SK-N-SH (cell line): ENCODE measurements around the gene MRGPRD. TPM values are rescaled to one million over a fixed set of nuclear protein-coding genes. Genes with fewer than 3 reads are reported as not detected.

Experiments used
- CTCF ChIA-PET: fragments of 300-600, 350-600 bp; formaldehyde crosslinking; extraction: SDS; loops from one replicate; lab custom pipeline; 2021; lab: Yijun Ruan, JAX
- POLR2A ChIA-PET: fragments of 350-600 bp; sonication (Branson Sonifier 250); formaldehyde crosslinking; extraction: SDS; loops from one replicate; lab custom pipeline; 2020; ENCODE audit warnings: antibody characterized with exemption, inconsistent platforms; lab: Yijun Ruan, JAX
- DNase-seq: peaks from one replicate; pipeline ENCODE4 v3.0.0; 2012
- H2AFZ ChIP-seq: fragments of 200-600 bp; sonication (generic); 2 replicates; pipeline ENCODE4 v1.8.1; 2016; ENCODE audit warnings: antibody characterized with exemption, mild to moderate bottlenecking, low read depth
- H3F3A ChIP-seq: fragments of 200-600 bp; sonication (generic); replicated peaks from 2 replicates; pipeline ENCODE3; 2016; ENCODE audit warnings: antibody characterized with exemption, mild to moderate bottlenecking; ENCODE audit not compliant: insufficient read depth
- H3K27ac ChIP-seq, 2 experiments: fragments of 200-500 bp in 1 of 2; fragments of 200-600 bp in 1 of 2; sonication (Bioruptor generic) in 1 of 2; sonication (generic), shearing (Covaris generic) in 1 of 2; 2 replicates each; pipeline versions ENCODE4 v1.5.1 to v1.6.1; 2014 to 2016; ENCODE audit warnings: low read depth in 2 of 2, inconsistent platforms in 1 of 2, low read length in 1 of 2, mild to moderate bottlenecking in 1 of 2, mixed read lengths in 1 of 2
- H3K27me3 ChIP-seq: fragments of 200-600 bp; sonication (generic), shearing (Covaris generic); 2 replicates; pipeline ENCODE4 v1.6.1; 2016; ENCODE audit warnings: mixed run types; ENCODE audit not compliant: insufficient read depth
- H3K36me3 ChIP-seq, 2 experiments: fragments of 200-500 bp in 1 of 2; fragments of 200-600 bp in 1 of 2; sonication (Bioruptor generic) in 1 of 2; sonication (generic) in 1 of 2; replicated peaks in 1 of 2; 2 replicates each; pipeline versions ENCODE3 to v1.5.1; 2014 to 2016; ENCODE audit warnings: low read length in 1 of 2, mild to moderate bottlenecking in 1 of 2; ENCODE audit not compliant: insufficient read depth in 2 of 2, control insufficient read depth in 1 of 2
- H3K4me1 ChIP-seq, 2 experiments: fragments of 200-500 bp in 1 of 2; fragments of 200-600 bp in 1 of 2; sonication (Bioruptor generic) in 1 of 2; sonication (generic), shearing (Covaris generic) in 1 of 2; 2 replicates each; pipeline versions ENCODE4 v1.5.1 to v1.6.1; 2014 to 2016; ENCODE audit warnings: low read depth in 1 of 2, low read length in 1 of 2, mixed run types in 1 of 2; ENCODE audit not compliant: insufficient read depth in 2 of 2, control insufficient read depth in 1 of 2
- H3K4me2 ChIP-seq: fragments of 200-600 bp; sonication (generic), shearing (Covaris generic); 2 replicates; pipeline ENCODE4 v1.6.1; 2017; ENCODE audit warnings: mixed run types
- H3K4me3 ChIP-seq, 2 experiments: fragments of 200-500 bp in 1 of 2; fragments of 200-600 bp in 1 of 2; sonication (Bioruptor generic) in 1 of 2; sonication (generic), shearing (Covaris generic) in 1 of 2; 2 replicates each; pipeline versions ENCODE4 v1.5.1 to v1.8.1; 2014 to 2016; ENCODE audit warnings: low read depth in 2 of 2, inconsistent platforms in 1 of 2, low read length in 1 of 2, mild to moderate bottlenecking in 1 of 2, mixed read lengths in 1 of 2, moderate library complexity in 1 of 2
- H3K79me2 ChIP-seq: fragments of 200-600 bp; sonication (generic); 2 replicates; pipeline ENCODE4 v1.8.1; 2017; ENCODE audit warnings: mild to moderate bottlenecking; ENCODE audit not compliant: insufficient read depth
- H3K9ac ChIP-seq: fragments of 200-600 bp; sonication (generic); 2 replicates; pipeline ENCODE4 v1.6.1; 2017; ENCODE audit warnings: mixed run types
- H3K9me2 ChIP-seq: fragments of 200-600 bp; sonication (generic); 2 replicates; pipeline ENCODE4 v1.6.1; 2017; ENCODE audit warnings: mixed run types
- H3K9me3 ChIP-seq: fragments of 200-600 bp; sonication (generic); 2 replicates; pipeline ENCODE4 v1.6.1; 2017; ENCODE audit warnings: mixed run types, mild to moderate bottlenecking, moderate library complexity
- H4K20me1 ChIP-seq: fragments of 200-600 bp; sonication (generic); 2 replicates; pipeline ENCODE4 v1.6.1; 2017; ENCODE audit warnings: mild to moderate bottlenecking, mixed run types; ENCODE audit not compliant: insufficient read depth
- FOXJ3 ChIP-seq: sonication (generic); formaldehyde crosslinking; IDR thresholded peaks from 2 replicates; pipeline ENCODE4 v1.5.1; 2020; ENCODE audit warnings: mild to moderate bottlenecking, missing genetic modification reagents
- GABPA ChIP-seq: IDR thresholded peaks from 2 replicates; pipeline ENCODE4 v1.4.0; 2012; ENCODE audit warnings: low read depth, mild to moderate bottlenecking
- MEF2A ChIP-seq: IDR thresholded peaks from 2 replicates; pipeline ENCODE4 v1.4.0; 2012; ENCODE audit warnings: low read depth, borderline replicate concordance
- RAD21 ChIP-seq: IDR thresholded peaks from 2 replicates; pipeline ENCODE4 v1.6.1; 2012; ENCODE audit warnings: mild to moderate bottlenecking, low read length
- RCOR1 ChIP-seq: fragments of 150-350 bp; IDR thresholded peaks from 2 replicates; pipeline ENCODE4 v1.6.1; 2017; ENCODE audit warnings: antibody characterized with exemption, low read length
- REST ChIP-seq: IDR thresholded peaks from 2 replicates; pipeline ENCODE4 v1.6.1; 2012; ENCODE audit warnings: mild to moderate bottlenecking, low read depth, low read length, moderate library complexity
- TEAD4 ChIP-seq: IDR thresholded peaks from 2 replicates; pipeline ENCODE4 v1.4.0; 2012; ENCODE audit warnings: mild to moderate bottlenecking, borderline replicate concordance; ENCODE audit not compliant: insufficient read depth
- WGBS: methylation state at CpG from one replicate; pipeline ENCODE4 v1.1.6; 2017; ENCODE audit warnings: low lambda C conversion rate; 5-methylcytosine and 5-hydroxymethylcytosine counted together
- polyA plus RNA-seq, 3 experiments: library from polyadenylated mRNA; depleted of rRNA; stranded (reverse); fragments of >200 nt; gene quantifications; 2 replicates each; pipeline ENCODE4 v1.2.3, GENCODE V29; 2012
- TF ChIP-seq, protein P1 (sequence below): IDR thresholded peaks from 2 replicates; pipeline ENCODE4; 2012
- TF ChIP-seq, protein P2 (sequence below): IDR thresholded peaks from 2 replicates; pipeline ENCODE4 v1.4.0; 2012; ENCODE audit warnings: low read depth, borderline replicate concordance

The MRGPRD gene
- polyA plus RNA-seq, 1 of the 3 experiments (the other 2 are of a cell fraction), result not detected

GRCh38 chr11:68954836-68955606 lies 25.8 kb downstream of the MRGPRD start:
- Histone ChIP-seq H3K9me2 (no peaks in the 10 kb centered on the region), H3K9ac (no peak overlapping the region), H3K4me3 (no peak overlapping the region), H3K4me1 (peaks cover 0 to under 1% of the 10 kb centered on the region in 2 experiments; a peak in 1 of 4 replicates), H3K9me3 (no peaks in the 10 kb centered on the region), H2AFZ (no peak overlapping the region), H3K27me3 (no peaks in the 10 kb centered on the region), H3K4me2 (no peak overlapping the region), H3K79me2 (no peaks in the 10 kb centered on the region), H3F3A (no peaks in the 10 kb centered on the region), H4K20me1 (no peaks in the 10 kb centered on the region), H3K27ac (no peak overlapping the region), H3K36me3 (no peaks in the 10 kb centered on the region)
- POLR2A ChIA-PET, result no interaction called here
- no peak for DNase-seq
- WGBS, result 81% methylated on average over 29 of the region's 30 CpGs
- TF ChIP-seq GABPA (no peak), FOXJ3 (CRISPR knock-in tag) (no peak)
- CTCF ChIA-PET, result no interaction called here

- CTCF ChIA-PET, result interaction anchor here (1.5 kb wide), 1 partner anchor 50 kb away, joined by 5 read pairs; no protein-coding TSS in a partner anchor
- H3K9me3 ChIP-seq, result no peaks in the 10 kb centered on the region
- H3K4me3 ChIP-seq, result no peak overlapping the region
- no peaks in the 10 kb centered on the region for H3K4me1 ChIP-seq
- POLR2A ChIA-PET, result no interaction called here
- H3K27ac ChIP-seq, result no peak overlapping the region
- H4K20me1 ChIP-seq, result no peaks in the 10 kb centered on the region
- H3K27me3 ChIP-seq, result no peaks in the 10 kb centered on the region
- no peaks in the 10 kb centered on the region for H3K9me2 ChIP-seq
- TF ChIP-seq GABPA (no peak), RAD21 (no peak), RCOR1 (no peak), REST (no peak), FOXJ3 (CRISPR knock-in tag) (no peak), MEF2A (no peak), TEAD4 (no peak)
- TF ChIP-seq, protein P1, sequence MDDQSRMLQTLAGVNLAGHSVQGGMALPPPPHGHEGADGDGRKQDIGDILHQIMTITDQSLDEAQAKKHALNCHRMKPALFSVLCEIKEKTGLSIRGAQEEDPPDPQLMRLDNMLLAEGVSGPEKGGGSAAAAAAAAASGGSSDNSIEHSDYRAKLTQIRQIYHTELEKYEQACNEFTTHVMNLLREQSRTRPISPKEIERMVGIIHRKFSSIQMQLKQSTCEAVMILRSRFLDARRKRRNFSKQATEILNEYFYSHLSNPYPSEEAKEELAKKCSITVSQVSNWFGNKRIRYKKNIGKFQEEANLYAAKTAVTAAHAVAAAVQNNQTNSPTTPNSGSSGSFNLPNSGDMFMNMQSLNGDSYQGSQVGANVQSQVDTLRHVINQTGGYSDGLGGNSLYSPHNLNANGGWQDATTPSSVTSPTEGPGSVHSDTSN, result no peak
- TF ChIP-seq, protein P2, sequence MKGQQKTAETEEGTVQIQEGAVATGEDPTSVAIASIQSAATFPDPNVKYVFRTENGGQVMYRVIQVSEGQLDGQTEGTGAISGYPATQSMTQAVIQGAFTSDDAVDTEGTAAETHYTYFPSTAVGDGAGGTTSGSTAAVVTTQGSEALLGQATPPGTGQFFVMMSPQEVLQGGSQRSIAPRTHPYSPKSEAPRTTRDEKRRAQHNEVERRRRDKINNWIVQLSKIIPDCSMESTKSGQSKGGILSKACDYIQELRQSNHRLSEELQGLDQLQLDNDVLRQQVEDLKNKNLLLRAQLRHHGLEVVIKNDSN, result no peak
- H3K79me2 ChIP-seq, result no peaks in the 10 kb centered on the region
- no peak overlapping the region for H3K4me2 ChIP-seq
- no peaks in the 10 kb centered on the region for H3F3A ChIP-seq
- no peak overlapping the region for H2AFZ ChIP-seq
- 62% methylated on average over 6 of the region's 9 CpGs for WGBS
- no peak for DNase-seq
- no peak overlapping the region for H3K9ac ChIP-seq
- H3K36me3 ChIP-seq, result no peaks in the 10 kb centered on the region
Observed at GRCh38 chr11:68950762-68951161, 30.0 kb downstream of the MRGPRD start.
